B cell (primary cell): ENCODE results near the gene EPHB1.

Experiments used
- EZH2 ChIP-seq: IDR thresholded peaks from 2 replicates; pipeline ENCODE4 v1.6.1; 2012; ENCODE audit warnings: borderline replicate concordance, low read depth, mild to moderate bottlenecking, moderate library complexity, low read length; ENCODE audit not compliant: insufficient read depth, poor library complexity, severe bottlenecking
- TF ChIP-seq, protein P1 (sequence below): fragments of 200-600 bp; IDR thresholded peaks from one replicate; pipeline ENCODE4 v1.8.0; 2022; ENCODE audit warnings: antibody characterized with exemption, mild to moderate bottlenecking

DNA sequence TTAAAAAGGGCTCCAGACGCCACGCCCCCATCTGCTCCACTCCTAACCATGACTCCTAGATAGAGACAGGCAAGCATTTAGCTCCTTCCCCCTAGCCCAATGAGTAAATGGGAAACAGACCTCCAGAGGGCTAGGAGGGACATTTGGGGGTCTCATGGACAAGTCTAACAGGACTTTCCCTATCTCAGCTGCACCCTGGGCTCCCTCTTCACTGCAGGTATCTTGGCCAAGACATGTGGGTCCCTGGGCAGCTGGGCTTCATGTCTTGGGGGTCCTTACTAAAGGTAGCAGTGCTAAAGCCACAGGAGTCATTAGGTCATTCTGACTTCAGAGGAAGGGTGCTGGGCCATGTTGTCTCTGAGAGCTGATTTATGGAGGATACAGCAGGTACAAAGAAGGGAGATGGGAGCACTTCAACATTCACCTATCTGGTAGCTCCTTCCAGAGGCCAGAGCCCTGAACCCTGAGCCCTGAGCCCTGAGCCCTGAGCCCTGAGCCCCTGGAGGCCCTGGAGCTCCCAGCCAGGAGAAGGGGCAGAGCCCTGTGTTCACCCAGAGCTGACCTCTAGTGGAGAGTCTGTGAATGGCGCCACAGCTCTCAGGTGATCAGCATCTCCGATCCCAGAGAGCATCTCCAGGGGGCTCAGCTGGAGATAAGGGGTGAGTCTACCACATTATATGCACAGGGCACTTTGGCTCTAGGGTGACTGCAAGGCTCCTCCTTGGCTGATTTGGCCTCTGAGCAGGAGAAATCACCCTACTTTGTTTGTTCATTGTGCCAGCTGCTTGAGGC, 40.1 kb upstream of the EPHB1 start:
- no peak for TF ChIP-seq EZH2
- TF ChIP-seq, protein P1, sequence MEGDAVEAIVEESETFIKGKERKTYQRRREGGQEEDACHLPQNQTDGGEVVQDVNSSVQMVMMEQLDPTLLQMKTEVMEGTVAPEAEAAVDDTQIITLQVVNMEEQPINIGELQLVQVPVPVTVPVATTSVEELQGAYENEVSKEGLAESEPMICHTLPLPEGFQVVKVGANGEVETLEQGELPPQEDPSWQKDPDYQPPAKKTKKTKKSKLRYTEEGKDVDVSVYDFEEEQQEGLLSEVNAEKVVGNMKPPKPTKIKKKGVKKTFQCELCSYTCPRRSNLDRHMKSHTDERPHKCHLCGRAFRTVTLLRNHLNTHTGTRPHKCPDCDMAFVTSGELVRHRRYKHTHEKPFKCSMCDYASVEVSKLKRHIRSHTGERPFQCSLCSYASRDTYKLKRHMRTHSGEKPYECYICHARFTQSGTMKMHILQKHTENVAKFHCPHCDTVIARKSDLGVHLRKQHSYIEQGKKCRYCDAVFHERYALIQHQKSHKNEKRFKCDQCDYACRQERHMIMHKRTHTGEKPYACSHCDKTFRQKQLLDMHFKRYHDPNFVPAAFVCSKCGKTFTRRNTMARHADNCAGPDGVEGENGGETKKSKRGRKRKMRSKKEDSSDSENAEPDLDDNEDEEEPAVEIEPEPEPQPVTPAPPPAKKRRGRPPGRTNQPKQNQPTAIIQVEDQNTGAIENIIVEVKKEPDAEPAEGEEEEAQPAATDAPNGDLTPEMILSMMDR = peak; percentile 44
